Smooth muscle cell of the brain vasculature (primary cell): ENCODE measurements around the gene SCLY.
"Not testable (repeated sequence)": the region's sequence is repeated elsewhere in the genome, so short reads cannot be mapped to it uniquely, and the experiment has no call there.

Experiments used
- DNase-seq: peaks from one replicate; pipeline ENCODE4 v3.0.0-alpha.2; 2012; ENCODE audit warnings: low read depth, low spot score

Gene SCLY

GRCh38 chr2:238108423-238109183 lies 47.8 kb downstream of the SCLY start:
- no peak for DNase-seq

GRCh38 chr2:238113611-238114010 lies 52.8 kb downstream of the SCLY start:
- no peak for DNase-seq

DNA sequence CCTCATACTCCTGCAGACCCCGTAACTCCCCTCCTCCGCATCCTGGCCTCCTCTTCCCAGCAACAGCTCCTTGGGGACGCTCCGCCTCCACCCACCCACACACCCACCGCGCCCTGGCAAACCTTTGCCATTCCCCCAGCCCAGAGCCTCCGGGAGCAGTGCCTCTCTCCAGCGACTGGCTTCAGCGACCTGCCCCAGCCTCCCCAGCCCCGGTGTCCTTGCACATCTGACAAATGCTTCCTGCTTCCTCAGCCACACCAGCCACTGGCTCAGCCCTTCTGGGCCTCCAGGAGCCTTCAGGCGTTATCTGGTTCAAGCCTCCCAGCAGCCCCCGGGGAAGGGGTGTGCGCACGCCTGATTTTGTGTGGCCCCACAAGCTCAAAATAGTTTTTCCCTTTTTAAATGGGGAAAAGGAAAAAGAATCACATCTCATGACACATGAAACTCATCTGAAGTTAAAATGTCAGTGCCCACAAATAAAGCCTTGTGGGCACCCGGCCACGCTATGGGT lies 53.6 kb downstream of the SCLY start:
- no peak for DNase-seq

DNA sequence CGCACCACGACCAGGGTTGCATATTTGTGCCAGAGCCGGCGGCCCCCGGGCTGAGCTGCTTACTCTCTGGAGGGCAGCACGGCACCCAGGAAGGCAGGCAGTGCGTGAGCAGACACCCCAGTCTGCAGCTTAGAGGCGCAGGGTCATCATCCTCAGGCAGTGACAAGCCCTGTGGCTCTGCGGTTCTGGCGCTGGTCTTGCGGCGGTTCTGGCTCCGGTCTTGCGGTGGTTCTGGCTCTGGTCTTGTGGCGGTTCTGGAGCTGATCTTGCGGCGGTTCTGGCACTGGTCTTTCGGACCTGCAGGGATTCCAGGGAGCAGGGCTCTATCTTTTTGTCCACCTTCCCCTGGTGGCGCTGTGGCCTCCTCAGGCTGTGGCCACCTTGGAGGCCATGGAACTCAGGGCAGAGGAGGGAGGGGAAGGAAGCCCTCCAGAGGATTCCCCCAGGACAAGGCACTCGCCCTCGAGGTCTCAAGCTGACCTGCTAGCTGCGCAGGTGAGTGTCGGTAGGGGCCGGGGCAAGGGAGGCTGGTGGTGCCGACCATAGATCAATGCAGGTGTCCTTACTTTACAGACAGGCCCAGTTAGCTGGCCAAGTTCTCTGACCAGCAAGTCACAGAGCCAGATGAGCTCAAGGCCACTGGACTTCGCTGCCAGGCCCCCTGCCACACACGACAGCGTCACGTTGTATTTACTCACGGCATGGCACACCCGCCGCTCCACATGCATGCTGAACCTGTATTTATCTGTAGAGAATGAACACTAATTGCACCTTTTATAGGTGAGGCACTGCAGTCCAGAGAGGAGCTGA lies 54.3 kb downstream of the SCLY start:
- no peak for DNase-seq

GRCh38 chr2:238115709-238116108 lies 54.9 kb downstream of the SCLY start:
- not testable (repeated sequence) for DNase-seq

DNA sequence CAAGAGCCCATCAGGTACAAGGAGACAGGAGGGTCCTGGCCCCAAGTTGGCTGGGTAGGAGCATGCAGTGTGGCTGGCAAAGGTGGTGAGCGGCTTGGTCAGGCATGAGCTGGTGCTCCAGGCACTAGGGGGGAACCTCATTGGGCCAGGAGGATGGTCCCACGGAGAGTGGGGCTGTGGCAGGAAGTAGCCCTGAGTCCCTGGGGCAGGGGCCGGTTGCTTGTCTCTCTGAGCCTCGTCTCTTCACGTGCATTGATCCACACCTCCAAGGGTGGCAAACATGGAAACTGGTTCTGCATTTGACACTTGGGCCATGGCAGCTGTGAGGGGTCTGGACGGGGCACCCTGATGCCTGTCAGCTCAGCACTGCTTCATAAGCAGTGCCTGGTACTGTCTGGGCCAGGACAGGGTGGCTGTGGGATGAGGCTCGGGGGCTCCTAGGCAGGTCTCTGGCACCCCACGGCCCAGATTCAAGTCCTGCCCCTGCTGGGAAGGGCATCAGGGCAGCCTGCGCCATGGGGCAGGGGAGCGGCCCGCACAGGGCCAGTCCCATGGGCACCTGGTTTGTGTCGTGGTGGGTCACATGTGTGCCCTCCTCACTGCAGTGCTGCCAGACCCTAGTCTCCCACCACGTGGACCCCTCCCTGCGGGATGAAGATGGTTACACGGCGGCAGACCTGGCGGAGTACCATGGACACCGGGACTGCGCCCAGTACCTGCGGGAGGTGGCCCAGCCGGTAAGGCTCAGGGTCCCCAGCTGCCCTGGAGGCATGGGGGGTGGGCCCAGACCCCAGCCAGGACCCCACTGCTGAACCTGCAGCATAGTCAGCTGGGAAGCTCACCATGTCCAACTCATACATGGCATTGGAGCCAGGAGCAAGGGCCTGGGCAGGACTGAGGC lies 55.7 kb downstream of the SCLY start:
- no peak for DNase-seq

DNA sequence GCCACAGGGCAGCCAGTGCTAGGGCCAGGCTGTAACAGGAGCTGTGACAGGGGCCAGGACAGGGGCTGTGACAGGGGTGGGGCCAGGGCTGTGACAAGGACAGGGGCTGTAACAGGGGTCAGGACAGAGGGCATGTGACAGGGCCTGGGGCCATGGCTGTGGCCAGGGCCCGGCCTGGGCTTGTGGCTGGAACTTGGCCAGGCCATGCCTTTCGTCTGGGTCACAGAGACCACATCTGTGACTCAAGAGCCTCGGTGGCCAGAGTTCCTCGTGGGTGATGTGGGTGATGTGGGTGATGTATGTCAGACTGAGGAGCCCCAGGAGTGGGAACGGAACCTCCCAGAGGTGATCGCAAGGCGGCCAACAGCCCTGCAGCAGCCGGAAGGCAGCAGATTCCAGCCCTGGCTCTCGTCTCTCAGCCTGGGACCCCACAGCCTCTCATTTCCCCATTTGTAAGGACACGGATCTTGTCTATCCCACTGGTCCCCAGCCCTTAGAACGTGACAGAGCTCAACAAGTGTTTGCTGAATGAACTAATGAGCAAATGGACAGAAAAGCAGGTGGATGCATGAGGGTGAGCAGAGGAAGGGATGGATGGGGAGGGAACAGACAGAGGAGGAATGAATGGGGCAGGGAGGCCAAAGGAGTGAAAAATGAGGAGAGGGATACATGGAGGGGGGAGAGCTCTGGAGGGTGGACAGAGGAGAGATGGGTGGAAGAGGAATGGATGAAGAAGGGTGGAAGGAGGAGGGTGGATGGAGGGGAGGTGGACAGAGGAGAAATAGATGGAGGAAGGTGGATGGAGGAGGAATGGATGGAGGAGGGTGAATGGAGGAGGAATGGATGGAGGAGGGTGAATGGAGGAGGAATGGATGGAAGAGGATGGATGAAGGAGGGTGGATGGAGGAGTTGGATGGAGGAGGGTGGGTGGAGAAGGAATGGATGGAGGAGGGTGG lies 56.7 kb downstream of the SCLY start:
- DNase-seq, result no peak

- no peak for DNase-seq
Observed at GRCh38 chr2:238119756-238120462, 59.1 kb downstream of the SCLY start.

GRCh38 chr2:238120463-238121298 lies 59.9 kb downstream of the SCLY start:
- no peak for DNase-seq

DNA sequence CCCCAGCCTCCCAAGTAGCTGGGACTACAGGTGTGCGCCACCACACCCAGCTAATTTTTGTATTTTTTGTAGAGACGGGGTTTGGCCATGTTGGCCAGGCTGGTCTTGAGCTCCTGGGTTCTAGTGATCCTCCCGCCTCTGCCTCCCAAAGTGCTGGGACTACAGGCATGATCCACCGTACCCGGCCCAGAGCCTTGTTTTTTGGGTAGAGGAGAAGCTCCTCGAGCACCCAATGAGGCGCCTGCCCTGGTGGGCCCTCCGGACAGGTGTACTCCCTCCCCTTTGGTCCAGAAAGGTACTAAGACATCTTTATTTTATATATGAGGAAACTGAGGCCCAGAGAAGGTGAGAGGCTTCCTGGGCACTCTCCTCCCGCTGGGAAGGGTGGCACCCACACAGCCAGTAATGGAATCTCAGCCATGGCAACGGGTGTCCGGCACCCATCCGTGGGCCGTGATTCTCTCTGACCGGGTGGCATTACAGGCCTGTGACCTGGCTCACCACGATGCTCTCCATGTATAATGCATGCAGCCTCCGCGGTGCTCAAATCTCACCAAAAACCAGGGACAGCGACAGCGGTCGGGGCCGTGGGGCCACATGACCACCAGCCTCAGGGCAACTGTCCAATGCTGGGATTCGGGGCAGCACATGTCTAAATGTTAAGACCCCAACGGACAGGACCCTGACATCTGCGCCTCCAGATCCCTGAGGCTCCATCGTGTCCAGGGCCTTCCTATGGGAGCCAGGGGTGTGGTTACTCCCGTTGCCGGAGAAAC lies 60.9 kb downstream of the SCLY start:
- DNase-seq, result no peak

GRCh38 chr2:238122287-238123217 lies 61.8 kb downstream of the SCLY start:
- DNase-seq, result no peak

GRCh38 chr2:238123218-238123971 lies 62.6 kb downstream of the SCLY start:
- no peak for DNase-seq

DNA sequence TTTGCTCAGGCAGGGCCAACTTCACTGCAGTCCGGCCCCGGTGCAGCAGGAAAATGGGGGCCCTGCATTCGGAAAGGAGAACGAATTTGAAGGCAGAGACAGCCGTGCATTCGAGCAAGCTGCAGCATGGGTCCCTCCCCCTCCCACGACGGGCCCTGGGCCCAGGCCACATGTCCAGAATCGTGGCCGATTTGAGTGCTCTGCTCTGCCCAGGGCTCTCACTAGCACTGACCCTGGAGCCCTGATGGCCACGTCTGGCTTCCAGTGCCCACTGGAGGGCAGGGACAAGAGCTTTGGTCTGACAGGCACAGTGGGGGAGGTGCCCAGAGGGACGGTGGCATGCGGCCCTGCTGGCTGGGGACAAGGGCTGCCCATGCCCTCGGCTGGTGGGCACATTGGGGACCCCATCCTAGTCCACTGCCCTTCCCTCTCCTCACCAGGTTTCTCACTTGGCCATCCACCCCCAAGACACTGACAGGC lies 63.2 kb downstream of the SCLY start:
- DNase-seq, result no peak

- no peak for DNase-seq
Observed at GRCh38 chr2:238124488-238125126, 63.8 kb downstream of the SCLY start.

DNA sequence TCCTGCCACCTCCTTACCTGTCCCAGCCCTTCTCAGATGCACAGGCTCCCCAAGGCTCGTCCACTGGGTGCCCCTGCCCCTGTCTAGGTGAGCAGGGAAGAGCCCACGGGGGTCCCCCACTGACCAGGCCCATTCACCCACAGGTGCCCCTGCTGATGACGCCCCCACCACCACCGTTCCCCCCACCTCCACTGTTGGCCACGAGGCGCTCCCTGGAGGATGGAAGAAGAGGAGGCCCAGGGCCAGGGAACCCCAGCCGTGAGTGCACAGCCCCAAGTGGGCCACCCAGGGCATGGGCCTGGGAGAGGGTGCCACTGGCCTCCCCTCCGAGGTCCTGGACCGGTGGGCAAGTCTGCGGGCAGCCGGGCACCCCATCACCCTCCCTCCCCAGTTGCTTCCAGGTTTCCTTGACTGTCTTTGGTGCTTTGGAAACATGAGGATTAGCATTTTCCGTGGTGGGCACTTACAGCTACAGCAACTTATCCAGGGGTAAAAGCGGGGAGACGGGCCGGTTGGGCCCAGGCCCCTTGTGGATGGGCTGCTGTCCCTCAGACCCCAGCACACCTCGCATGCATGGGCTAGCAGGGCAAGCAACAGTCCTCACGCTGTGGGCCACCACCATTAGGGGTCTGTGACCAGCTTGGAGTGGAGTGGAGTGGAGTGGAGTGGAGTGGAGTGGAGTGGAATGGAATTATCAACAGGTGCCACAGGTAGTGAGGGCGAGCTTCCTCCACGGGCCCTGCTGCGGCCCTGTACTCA lies 64.5 kb downstream of the SCLY start:
- DNase-seq, result no peak
